ENCODE results near the gene TAF12. TPM values are rescaled to one million over a fixed set of nuclear protein-coding genes. Genes with fewer than 3 reads are reported as not detected.
"Not testable (repeated sequence)": the region's sequence is repeated elsewhere in the genome, so short reads cannot be mapped to it uniquely, and the experiment has no call there.

TAF12 gene
- total and polyA plus RNA-seq, 4 donors: 15.2 to 29.3 (median 26.7) TPM

DNA sequence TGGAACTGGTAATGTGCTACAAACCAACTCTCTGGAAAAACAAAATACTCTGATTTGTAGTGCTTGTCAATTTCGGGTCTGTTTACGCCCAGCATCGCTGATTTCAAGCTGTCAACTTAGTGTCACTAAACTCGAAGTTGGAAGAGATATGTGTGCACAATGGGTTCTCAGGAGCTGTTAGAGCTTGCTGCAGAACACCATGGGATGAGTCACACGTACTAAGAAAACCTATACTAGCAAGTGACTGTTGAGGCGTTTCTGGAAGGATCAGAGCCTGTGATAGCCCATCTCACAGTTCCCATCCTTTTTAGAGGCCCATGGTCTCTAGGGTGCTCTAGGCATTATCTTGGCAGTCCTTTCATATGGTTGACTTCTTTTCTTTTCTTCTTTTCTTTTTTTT, 40.0 kb upstream of the TAF12 start:
- H3K9ac ChIP-seq (ENCODE audit: insufficient read depth in 1 of 2, low read length in 2 of 2): no peak overlapping the region
- H3K9me3 ChIP-seq (ENCODE audit: control insufficient read depth in 4 of 4, insufficient read depth in 3 of 4, low read length in 3 of 4): no peaks in the 10 kb centered on the region
- H3K36me3 ChIP-seq (ENCODE audit: control insufficient read depth in 4 of 4, insufficient read depth in 4 of 4, low read length in 4 of 4): peaks cover 8 to 15% (median 13%) of the 10 kb centered on the region in 4 donors
- no peak overlapping the region for H3K27ac ChIP-seq (ENCODE audit: low read depth in 1 of 2, low read length in 1 of 2)
- no peak for DNase-seq
- no peak overlapping the region for H3K4me3 ChIP-seq
- no peaks in the 10 kb centered on the region for H3K27me3 ChIP-seq (ENCODE audit: control insufficient read depth in 3 of 3, insufficient read depth in 3 of 3, low read length in 2 of 3)
- ATAC-seq (ENCODE audit: insufficient read depth, low FRiP score): no peak
- no peaks in the 10 kb centered on the region for H3K4me1 ChIP-seq (ENCODE audit: control insufficient read depth in 5 of 5, insufficient read depth in 5 of 5, low read length in 5 of 5)
- TF ChIP-seq, protein P1, sequence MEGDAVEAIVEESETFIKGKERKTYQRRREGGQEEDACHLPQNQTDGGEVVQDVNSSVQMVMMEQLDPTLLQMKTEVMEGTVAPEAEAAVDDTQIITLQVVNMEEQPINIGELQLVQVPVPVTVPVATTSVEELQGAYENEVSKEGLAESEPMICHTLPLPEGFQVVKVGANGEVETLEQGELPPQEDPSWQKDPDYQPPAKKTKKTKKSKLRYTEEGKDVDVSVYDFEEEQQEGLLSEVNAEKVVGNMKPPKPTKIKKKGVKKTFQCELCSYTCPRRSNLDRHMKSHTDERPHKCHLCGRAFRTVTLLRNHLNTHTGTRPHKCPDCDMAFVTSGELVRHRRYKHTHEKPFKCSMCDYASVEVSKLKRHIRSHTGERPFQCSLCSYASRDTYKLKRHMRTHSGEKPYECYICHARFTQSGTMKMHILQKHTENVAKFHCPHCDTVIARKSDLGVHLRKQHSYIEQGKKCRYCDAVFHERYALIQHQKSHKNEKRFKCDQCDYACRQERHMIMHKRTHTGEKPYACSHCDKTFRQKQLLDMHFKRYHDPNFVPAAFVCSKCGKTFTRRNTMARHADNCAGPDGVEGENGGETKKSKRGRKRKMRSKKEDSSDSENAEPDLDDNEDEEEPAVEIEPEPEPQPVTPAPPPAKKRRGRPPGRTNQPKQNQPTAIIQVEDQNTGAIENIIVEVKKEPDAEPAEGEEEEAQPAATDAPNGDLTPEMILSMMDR (IDR thresholded peaks at IDR 0.05; ENCODE audit: control extremely low read depth, extremely low read depth): no peak
- 93 to 94% methylated on average over 6 of the region's 6 CpGs for WGBS, 2 donors

DNA sequence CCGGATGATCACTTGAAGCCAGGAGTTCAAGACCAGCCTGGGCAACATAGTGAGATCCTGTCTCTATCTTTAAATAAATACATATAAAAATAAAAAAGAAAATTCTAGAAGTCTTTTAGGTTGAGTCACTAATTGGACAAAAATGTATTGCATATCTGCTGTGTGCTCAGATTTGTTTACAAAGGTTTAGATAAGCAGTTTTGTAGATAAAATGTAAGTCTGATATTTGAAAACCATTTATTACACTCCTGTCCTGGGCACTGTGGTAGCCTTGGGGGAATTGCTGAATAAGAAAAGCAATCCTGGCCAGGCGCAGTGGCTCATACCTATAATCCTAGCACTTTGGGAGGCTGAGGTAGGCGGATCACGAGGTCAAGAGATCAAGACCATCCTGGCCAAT, 37.3 kb upstream of the TAF12 start:
- no peak for DNase-seq
- ATAC-seq (ENCODE audit: insufficient read depth, low FRiP score): no peak
- WGBS, 2 donors: 97 to 98% methylated on average over 4 of the region's 4 CpGs
- H3K4me1 ChIP-seq (ENCODE audit: control insufficient read depth in 5 of 5, insufficient read depth in 5 of 5, low read length in 5 of 5): peaks cover 0 to 6% (median 0%) of the 10 kb centered on the region in 5 donors
- TF ChIP-seq, protein P1 (IDR thresholded peaks at IDR 0.05; ENCODE audit: control extremely low read depth, extremely low read depth): no peak
- H3K36me3 ChIP-seq (ENCODE audit: control insufficient read depth in 4 of 4, insufficient read depth in 4 of 4, low read length in 4 of 4): peaks cover 3 to 12% (median 8%) of the 10 kb centered on the region in 4 donors
- H3K4me3 ChIP-seq: no peak overlapping the region
- H3K27me3 ChIP-seq (ENCODE audit: control insufficient read depth in 3 of 3, insufficient read depth in 3 of 3, low read length in 2 of 3): no peaks in the 10 kb centered on the region
- H3K9me3 ChIP-seq (ENCODE audit: control insufficient read depth in 4 of 4, insufficient read depth in 3 of 4, low read length in 3 of 4): no peaks in the 10 kb centered on the region
- H3K9ac ChIP-seq (ENCODE audit: insufficient read depth in 1 of 2, low read length in 2 of 2): no peak overlapping the region
- no peak overlapping the region for H3K27ac ChIP-seq (ENCODE audit: low read depth in 1 of 2, low read length in 1 of 2)

DNA sequence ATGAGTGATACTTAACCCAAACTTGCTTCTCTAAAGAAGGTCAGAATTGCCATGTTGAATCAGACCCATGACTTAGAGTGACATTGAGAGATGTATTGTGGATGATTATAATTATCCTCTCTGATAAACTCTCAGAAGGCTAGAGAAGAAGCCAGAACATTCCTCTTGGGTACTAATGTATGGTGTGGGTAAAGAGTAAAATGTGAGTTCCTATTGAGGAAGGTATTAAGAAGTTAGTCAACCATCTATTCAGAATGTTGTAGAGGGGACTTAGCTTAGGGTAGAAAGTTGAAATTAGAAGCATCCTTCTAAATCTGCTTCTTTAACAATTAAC, 33.0 kb upstream of the TAF12 start:
- Histone ChIP-seq H3K27me3 (ENCODE audit: control insufficient read depth in 3 of 3, insufficient read depth in 3 of 3, low read length in 2 of 3) (no peaks in the 10 kb centered on the region), H3K9ac (ENCODE audit: insufficient read depth in 1 of 2, low read length in 2 of 2) (no peak overlapping the region), H3K9me3 (ENCODE audit: control insufficient read depth in 4 of 4, insufficient read depth in 3 of 4, low read length in 3 of 4) (no peaks in the 10 kb centered on the region), H3K4me3 (no peak overlapping the region), H3K27ac (ENCODE audit: low read depth in 1 of 2, low read length in 1 of 2) (no peak overlapping the region), H3K4me1 (ENCODE audit: control insufficient read depth in 5 of 5, insufficient read depth in 5 of 5, low read length in 5 of 5) (peaks cover 0 to 6% (median 0%) of the 10 kb centered on the region in 5 donors), H3K36me3 (ENCODE audit: control insufficient read depth in 4 of 4, insufficient read depth in 4 of 4, low read length in 4 of 4) (no peaks in the 10 kb centered on the region)
- ATAC-seq (ENCODE audit: insufficient read depth, low FRiP score): no peak
- TF ChIP-seq, protein P1 (IDR thresholded peaks at IDR 0.05; ENCODE audit: control extremely low read depth, extremely low read depth): no peak
- DNase-seq: no peak

DNA sequence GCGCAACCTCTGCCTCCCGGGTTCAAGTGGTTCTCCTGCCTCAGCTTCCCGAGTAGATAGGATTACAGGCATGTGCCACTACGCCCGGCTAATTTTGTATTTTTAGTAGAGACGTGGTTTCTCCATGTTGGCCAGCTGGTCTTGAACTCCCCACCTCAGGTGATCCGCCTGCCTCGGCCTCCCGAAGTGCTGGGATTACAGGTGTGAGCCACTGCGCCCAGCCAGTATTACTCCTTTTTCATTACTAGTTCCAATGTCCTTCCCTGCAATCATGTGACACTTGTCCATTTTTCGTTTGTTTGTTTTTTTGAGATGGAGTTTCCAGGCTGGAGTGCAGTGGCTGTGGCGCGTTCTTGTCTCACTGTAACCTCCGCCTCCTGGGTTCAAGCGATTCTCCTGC, 30.1 kb upstream of the TAF12 start:
- not testable (repeated sequence) for DNase-seq

More for the DNA sequence above, 30.1 kb upstream of the TAF12 start:
- H3K27ac ChIP-seq (ENCODE audit: low read depth in 1 of 2, low read length in 1 of 2); ATAC-seq (ENCODE audit: insufficient read depth, low FRiP score); H3K27me3 ChIP-seq (ENCODE audit: control insufficient read depth in 3 of 3, insufficient read depth in 3 of 3, low read length in 2 of 3); H3K9ac ChIP-seq (ENCODE audit: insufficient read depth in 1 of 2, low read length in 2 of 2); H3K36me3 ChIP-seq (ENCODE audit: control insufficient read depth in 4 of 4, insufficient read depth in 4 of 4, low read length in 4 of 4); H3K9me3 ChIP-seq (ENCODE audit: control insufficient read depth in 4 of 4, insufficient read depth in 3 of 4, low read length in 3 of 4); H3K4me3 ChIP-seq: not testable (repeated sequence)
- peaks cover 0 to 11% (median 6%) of the 10 kb centered on the region in 5 donors for H3K4me1 ChIP-seq (ENCODE audit: control insufficient read depth in 5 of 5, insufficient read depth in 5 of 5, low read length in 5 of 5)
- 95 to 98% methylated on average over 15 of the region's 15 CpGs for WGBS, 2 donors
